MM.1S (cell line): ENCODE measurements around the gene COL6A2.

Experiments used
- DNase-seq: peaks from one replicate; pipeline ENCODE4 v3.0.0-alpha.2; 2015
- H2AFZ ChIP-seq: fragments of 300-600 bp; sonication (generic); 2 replicates; pipeline ENCODE4 v1.6.0; 2016; ENCODE audit warnings: antibody characterized with exemption, low read length
- H3F3A ChIP-seq: fragments of 300-600 bp; sonication (generic); 2 replicates; pipeline ENCODE4 v1.6.1; 2016; ENCODE audit warnings: mild to moderate bottlenecking, antibody characterized with exemption, low read length, moderate library complexity, mixed read lengths; ENCODE audit not compliant: insufficient read depth
- H3K27ac ChIP-seq: fragments of 300-600 bp; sonication (generic); 2 replicates; pipeline ENCODE4 v1.5.1; 2016; ENCODE audit warnings: mild to moderate bottlenecking, low read length
- H3K27me3 ChIP-seq: fragments of 300-600 bp; sonication (generic); replicated peaks from 2 replicates; pipeline ENCODE4 v1.6.0; 2016; ENCODE audit warnings: low read length; ENCODE audit not compliant: insufficient read depth
- H3K36me3 ChIP-seq: fragments of 300-600 bp; sonication (generic); replicated peaks from 2 replicates; pipeline ENCODE4 v1.6.1; 2016; ENCODE audit warnings: mild to moderate bottlenecking, low read length, mixed read lengths; ENCODE audit not compliant: insufficient read depth
- H3K4me1 ChIP-seq: fragments of 300-600 bp; sonication (generic); 2 replicates; pipeline ENCODE4 v1.6.1; 2016; ENCODE audit warnings: low read length, mixed read lengths
- H3K4me2 ChIP-seq: fragments of 300-600 bp; sonication (generic); 2 replicates; pipeline ENCODE4 v1.6.0; 2016; ENCODE audit warnings: low read depth, low read length
- H3K4me3 ChIP-seq: fragments of 300-600 bp; sonication (generic); 2 replicates; pipeline ENCODE4 v1.5.1; 2016; ENCODE audit warnings: low read length, mixed read lengths
- H3K79me2 ChIP-seq: fragments of 300-600 bp; sonication (generic); 2 replicates; pipeline ENCODE4 v1.6.1; 2016; ENCODE audit warnings: mixed run types, low read length, mixed read lengths
- H3K9ac ChIP-seq: fragments of 300-600 bp; sonication (generic); 2 replicates; pipeline ENCODE4 v1.6.1; 2016; ENCODE audit warnings: low read length, mixed read lengths
- H3K9me2 ChIP-seq: fragments of 300-600 bp; sonication (generic); replicated peaks from 2 replicates; pipeline ENCODE4 v1.6.1; 2016; ENCODE audit warnings: mild to moderate bottlenecking, low read length, mixed read lengths; ENCODE audit not compliant: insufficient read depth
- H3K9me3 ChIP-seq: fragments of 300-600 bp; sonication (generic); replicated peaks from 2 replicates; pipeline ENCODE4 v1.6.1; 2016; ENCODE audit warnings: mild to moderate bottlenecking, low read length, mixed read lengths; ENCODE audit not compliant: insufficient read depth
- H4K20me1 ChIP-seq: fragments of 300-600 bp; sonication (generic); 2 replicates; pipeline ENCODE4 v1.6.1; 2016; ENCODE audit warnings: mild to moderate bottlenecking, low read length, moderate library complexity, mixed read lengths; ENCODE audit not compliant: insufficient read depth
- CTCF ChIP-seq: fragments of 300-600 bp; sonication (generic); IDR thresholded peaks from 2 replicates; pipeline ENCODE4 v1.5.1; 2016; ENCODE audit warnings: antibody characterized with exemption, low read length, mixed read lengths
- EZH2 ChIP-seq: fragments of 300-600 bp; sonication (generic); optimal IDR thresholded peaks from 2 replicates; pipeline ENCODE3; 2017; ENCODE audit warnings: low read depth, mild to moderate bottlenecking, antibody characterized with exemption, low read length, mixed read lengths
- EZH2phosphoT487 ChIP-seq: fragments of 300-600 bp; sonication (generic); IDR thresholded peaks from 2 replicates; pipeline ENCODE4 v1.6.1; 2018; ENCODE audit warnings: antibody characterized with exemption, low read length

COL6A2 gene

DNA sequence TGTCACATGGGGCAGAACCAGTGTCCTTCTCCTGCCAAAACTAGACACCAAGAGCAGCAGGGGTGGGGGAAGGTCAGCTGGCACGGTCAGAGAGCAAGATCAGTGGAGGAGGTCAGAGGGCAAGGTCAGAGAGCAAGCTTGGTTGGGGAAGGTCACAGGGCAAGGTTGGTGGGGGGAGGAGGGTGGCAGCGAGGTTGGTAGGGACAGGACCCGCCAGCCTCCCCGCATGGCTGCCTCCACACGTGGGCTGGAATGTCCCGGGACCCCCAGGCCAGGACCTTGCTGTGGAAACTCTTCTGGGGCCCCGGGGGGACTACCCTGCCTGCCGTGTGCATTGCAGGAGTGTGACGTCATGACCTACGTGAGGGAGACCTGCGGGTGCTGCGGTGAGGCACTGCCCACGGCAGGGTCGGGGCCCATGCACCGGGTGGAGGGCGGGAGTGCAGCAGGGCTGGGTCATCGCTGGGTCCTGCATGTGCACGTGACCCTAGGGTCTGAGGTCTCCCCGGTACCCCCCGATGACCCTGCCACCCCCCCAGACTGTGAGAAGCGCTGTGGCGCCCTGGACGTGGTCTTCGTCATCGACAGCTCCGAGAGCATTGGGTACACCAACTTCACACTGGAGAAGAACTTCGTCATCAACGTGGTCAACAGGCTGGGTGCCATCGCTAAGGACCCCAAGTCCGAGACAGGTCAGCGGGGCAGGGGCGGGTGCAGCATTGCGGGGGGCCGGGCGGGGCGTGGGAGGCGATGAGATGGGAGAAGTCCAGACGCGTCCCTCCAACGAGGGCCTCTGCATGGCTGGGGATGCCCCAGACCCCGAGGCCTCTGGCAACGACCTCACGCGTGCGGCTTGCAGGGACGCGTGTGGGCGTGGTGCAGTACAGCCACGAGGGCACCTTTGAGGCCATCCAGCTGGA lies 27.3 kb downstream of the COL6A2 start:
- H2AFZ ChIP-seq = no peak overlapping the region
- TF ChIP-seq EZH2phosphoT487 (no peak), CTCF (no peak), EZH2 (no peak)
- no peaks in the 10 kb centered on the region for H3K4me1 ChIP-seq
- H3K36me3 ChIP-seq = no peaks in the 10 kb centered on the region
- no peak overlapping the region for H3K27ac ChIP-seq
- no peak overlapping the region for H3K4me2 ChIP-seq
- H3F3A ChIP-seq = no peaks in the 10 kb centered on the region
- no peaks in the 10 kb centered on the region for H3K9me2 ChIP-seq
- H3K9me3 ChIP-seq = no peaks in the 10 kb centered on the region
- no peak overlapping the region for H3K9ac ChIP-seq
- H4K20me1 ChIP-seq = no peaks in the 10 kb centered on the region
- H3K4me3 ChIP-seq = no peak overlapping the region
- H3K27me3 ChIP-seq = peaks cover 82% of the 10 kb centered on the region
- no peaks in the 10 kb centered on the region for H3K79me2 ChIP-seq
- no peak for DNase-seq

GRCh38 chr21:46125846-46126301 lies 28.0 kb downstream of the COL6A2 start:
- TF ChIP-seq CTCF (no peak), EZH2 (no peak), EZH2phosphoT487 (no peak)
- no peak overlapping the region for H3K9ac ChIP-seq
- H3K4me1 ChIP-seq = no peaks in the 10 kb centered on the region
- no peaks in the 10 kb centered on the region for H3K9me3 ChIP-seq
- DNase-seq = no peak
- no peak overlapping the region for H2AFZ ChIP-seq
- no peak overlapping the region for H3K27ac ChIP-seq
- H4K20me1 ChIP-seq = no peaks in the 10 kb centered on the region
- H3K36me3 ChIP-seq = no peaks in the 10 kb centered on the region
- no peak overlapping the region for H3K4me3 ChIP-seq
- H3K9me2 ChIP-seq = no peaks in the 10 kb centered on the region
- no peak overlapping the region for H3K4me2 ChIP-seq
- no peaks in the 10 kb centered on the region for H3F3A ChIP-seq
- no peaks in the 10 kb centered on the region for H3K79me2 ChIP-seq
- H3K27me3 ChIP-seq = peaks cover 82% of the 10 kb centered on the region

- H3K79me2 ChIP-seq = no peaks in the 10 kb centered on the region
- H3K9me3 ChIP-seq = no peaks in the 10 kb centered on the region
- TF ChIP-seq CTCF = no peak
- no peak for TF ChIP-seq EZH2phosphoT487
- TF ChIP-seq EZH2 = no peak
- H3K9ac ChIP-seq = no peak overlapping the region
- H3K27me3 ChIP-seq = peaks cover 82% of the 10 kb centered on the region
- no peaks in the 10 kb centered on the region for H3K4me1 ChIP-seq
- H3K27ac ChIP-seq = no peak overlapping the region
- no peaks in the 10 kb centered on the region for H4K20me1 ChIP-seq
- H3F3A ChIP-seq = no peaks in the 10 kb centered on the region
- no peak overlapping the region for H3K4me2 ChIP-seq
- H2AFZ ChIP-seq = no peak overlapping the region
- DNase-seq = no peak
- H3K9me2 ChIP-seq = no peaks in the 10 kb centered on the region
- H3K4me3 ChIP-seq = no peak overlapping the region
- no peaks in the 10 kb centered on the region for H3K36me3 ChIP-seq
Observed at GRCh38 chr21:46126309-46127238, 28.7 kb downstream of the COL6A2 start.
